22Rv1 (cell line): ENCODE results near the gene HDC.

Source experiments
- H3K27ac ChIP-seq: fragments of 450-650 bp; 2 replicates; pipeline ENCODE4 v1.5.1; 2017
- ZFX ChIP-seq: fragments of 450-650 bp; IDR thresholded peaks from 2 replicates; pipeline ENCODE4 v1.6.1; 2017; ENCODE audit warnings: antibody characterized with exemption, borderline replicate concordance
- TF ChIP-seq, protein P1 (sequence below): fragments of 450-650 bp; IDR thresholded peaks from 2 replicates; pipeline ENCODE4 v1.5.1; 2017; ENCODE audit warnings: mild to moderate bottlenecking

HDC gene

GRCh38 chr15:50257332-50257731, 8.2 kb downstream of the HDC start:
- no peak overlapping the region for H3K27ac ChIP-seq

DNA sequence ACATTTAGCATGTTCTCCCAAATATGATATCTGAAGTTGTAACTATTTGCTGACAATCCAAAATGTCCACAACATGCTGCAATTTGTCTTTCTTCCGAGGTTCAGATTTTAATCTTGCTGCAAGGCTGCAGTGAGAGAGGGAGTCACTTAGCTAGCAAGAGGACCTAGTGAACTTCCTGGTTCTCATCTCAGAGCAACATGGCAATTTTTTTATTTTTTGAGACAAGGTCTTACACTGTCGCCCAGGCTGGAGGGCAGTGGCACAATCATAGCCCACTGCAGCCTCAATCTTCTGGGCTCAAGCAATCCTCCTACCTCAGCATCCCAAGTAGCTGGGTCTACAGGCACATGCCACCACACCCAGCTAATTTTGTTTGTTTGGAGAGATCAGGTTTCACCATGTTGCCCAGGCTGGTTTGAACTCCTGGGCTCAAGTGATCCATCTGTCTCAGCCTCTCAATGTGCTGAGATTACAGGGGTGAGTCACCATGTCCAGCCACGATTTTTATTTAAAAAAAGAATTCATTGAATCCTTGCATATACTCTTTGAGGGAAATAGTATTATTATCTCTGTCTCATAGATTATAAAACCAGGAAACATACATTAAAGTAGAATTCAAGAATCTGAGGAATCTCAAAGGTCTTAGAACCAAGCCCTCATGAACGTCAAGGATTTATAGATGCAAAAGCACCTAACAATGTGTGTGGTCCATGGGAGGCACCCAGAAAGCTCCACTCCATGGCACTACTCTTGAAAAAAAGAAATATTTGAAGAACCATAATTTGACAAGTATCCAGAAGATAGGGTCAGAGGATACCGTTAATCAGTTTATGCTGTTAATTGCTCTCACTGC, 9.1 kb downstream of the HDC start:
- TF ChIP-seq ZFX, result no peak
- TF ChIP-seq, protein P1, sequence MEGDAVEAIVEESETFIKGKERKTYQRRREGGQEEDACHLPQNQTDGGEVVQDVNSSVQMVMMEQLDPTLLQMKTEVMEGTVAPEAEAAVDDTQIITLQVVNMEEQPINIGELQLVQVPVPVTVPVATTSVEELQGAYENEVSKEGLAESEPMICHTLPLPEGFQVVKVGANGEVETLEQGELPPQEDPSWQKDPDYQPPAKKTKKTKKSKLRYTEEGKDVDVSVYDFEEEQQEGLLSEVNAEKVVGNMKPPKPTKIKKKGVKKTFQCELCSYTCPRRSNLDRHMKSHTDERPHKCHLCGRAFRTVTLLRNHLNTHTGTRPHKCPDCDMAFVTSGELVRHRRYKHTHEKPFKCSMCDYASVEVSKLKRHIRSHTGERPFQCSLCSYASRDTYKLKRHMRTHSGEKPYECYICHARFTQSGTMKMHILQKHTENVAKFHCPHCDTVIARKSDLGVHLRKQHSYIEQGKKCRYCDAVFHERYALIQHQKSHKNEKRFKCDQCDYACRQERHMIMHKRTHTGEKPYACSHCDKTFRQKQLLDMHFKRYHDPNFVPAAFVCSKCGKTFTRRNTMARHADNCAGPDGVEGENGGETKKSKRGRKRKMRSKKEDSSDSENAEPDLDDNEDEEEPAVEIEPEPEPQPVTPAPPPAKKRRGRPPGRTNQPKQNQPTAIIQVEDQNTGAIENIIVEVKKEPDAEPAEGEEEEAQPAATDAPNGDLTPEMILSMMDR, result no peak
- H3K27ac ChIP-seq, result no peak overlapping the region

More at GRCh38 chr15:50257332-50257731, 8.2 kb downstream of the HDC start:
- TF ChIP-seq, protein P1, result no peak
- no peak for TF ChIP-seq ZFX

- no peak for TF ChIP-seq ZFX
- TF ChIP-seq, protein P1, result no peak
- no peak overlapping the region for H3K27ac ChIP-seq
These were observed 13.0 kb downstream of the HDC start for GRCh38 chr15:50252556-50252955.

GRCh38 chr15:50251638-50252182, 13.8 kb downstream of the HDC start:
- TF ChIP-seq ZFX, result no peak
- TF ChIP-seq, protein P1, result no peak
- H3K27ac ChIP-seq, result no peak overlapping the region

GRCh38 chr15:50250760-50251394, 14.6 kb downstream of the HDC start:
- TF ChIP-seq, protein P1, result no peak
- TF ChIP-seq ZFX, result no peak
- H3K27ac ChIP-seq, result no peak overlapping the region

GRCh38 chr15:50249704-50250103, 15.8 kb downstream of the HDC start:
- no peak overlapping the region for H3K27ac ChIP-seq
- TF ChIP-seq, protein P1, result no peak
- TF ChIP-seq ZFX, result no peak
